Parathyroid adenoma (tissue), 2 donors: ENCODE data around the gene FAM9C.
"Not testable (repeated sequence)": the region's sequence is repeated elsewhere in the genome, so short reads cannot be mapped to it uniquely, and the experiment has no call there.

Experiments
- H2AFZ ChIP-seq: fragments of 300-600 bp; sonication (generic); one replicate; pipeline ENCODE4 v1.7.0; 2017; ENCODE audit warnings: antibody characterized with exemption, mild to moderate bottlenecking
- H3K27ac ChIP-seq: fragments of 300-600 bp; sonication (generic); one replicate; pipeline ENCODE4 v1.7.0; 2017
- H3K27me3 ChIP-seq: fragments of 300-600 bp; sonication (generic); one replicate; pipeline ENCODE4 v1.7.0; 2017; ENCODE audit warnings: low read length; ENCODE audit not compliant: control insufficient read depth, insufficient read depth
- H3K36me3 ChIP-seq: fragments of 300-600 bp; sonication (generic); one replicate; pipeline ENCODE4 v1.7.0; 2017; ENCODE audit warnings: low read length; ENCODE audit not compliant: control insufficient read depth, insufficient read depth
- H3K4me1 ChIP-seq: fragments of 300-600 bp; sonication (generic); one replicate; pipeline ENCODE4 v1.7.0; 2017; ENCODE audit warnings: control low read depth
- H3K4me2 ChIP-seq: fragments of 300-600 bp; sonication (generic); one replicate; pipeline ENCODE4 v1.7.0; 2017; ENCODE audit warnings: low read length
- H3K4me3 ChIP-seq: fragments of 300-600 bp; sonication (generic); one replicate; pipeline ENCODE4 v1.7.0; 2017; ENCODE audit warnings: low read depth, low read length
- H3K79me2 ChIP-seq: fragments of 300-600 bp; sonication (generic); one replicate; pipeline ENCODE4 v1.7.0; 2017; ENCODE audit warnings: control low read depth
- H3K9ac ChIP-seq: fragments of 300-600 bp; sonication (generic); one replicate; pipeline ENCODE4 v1.7.0; 2017; ENCODE audit warnings: mild to moderate bottlenecking
- H3K9me3 ChIP-seq: fragments of 300-600 bp; sonication (generic); one replicate; pipeline ENCODE4 v1.7.0; 2017; ENCODE audit warnings: low read length; ENCODE audit not compliant: control insufficient read depth
- TF ChIP-seq, protein P1 (sequence below): fragments of 300-600 bp; sonication (generic); IDR thresholded peaks from one replicate; pipeline ENCODE4 v1.7.0; 2017; ENCODE audit warnings: antibody characterized with exemption, mild to moderate bottlenecking
- donor health status: primary hyperparathyroidism.

Gene FAM9C

DNA sequence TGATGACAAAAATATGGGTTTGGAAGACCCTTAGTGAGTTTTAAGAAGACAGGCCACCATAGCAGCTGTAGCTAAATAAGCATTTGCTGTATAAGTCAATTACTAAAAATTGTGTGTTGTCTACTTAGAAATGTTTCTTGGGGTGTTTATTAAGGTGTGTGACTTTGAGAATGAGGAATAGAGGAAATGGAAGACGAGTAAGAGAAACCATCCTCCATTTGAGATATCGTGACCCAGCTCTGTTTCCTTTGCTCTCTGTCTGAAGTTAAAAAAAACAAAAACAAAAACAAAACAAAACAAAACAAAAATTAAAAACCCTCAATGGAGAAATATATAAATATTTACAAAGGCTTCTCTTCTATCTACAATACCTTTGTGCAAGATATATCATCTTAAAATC is 41.7 kb upstream of the FAM9C start:
- H3K27ac ChIP-seq, result no peak overlapping the region
- H3K9me3 ChIP-seq, result no peaks in the 10 kb centered on the region

DNA sequence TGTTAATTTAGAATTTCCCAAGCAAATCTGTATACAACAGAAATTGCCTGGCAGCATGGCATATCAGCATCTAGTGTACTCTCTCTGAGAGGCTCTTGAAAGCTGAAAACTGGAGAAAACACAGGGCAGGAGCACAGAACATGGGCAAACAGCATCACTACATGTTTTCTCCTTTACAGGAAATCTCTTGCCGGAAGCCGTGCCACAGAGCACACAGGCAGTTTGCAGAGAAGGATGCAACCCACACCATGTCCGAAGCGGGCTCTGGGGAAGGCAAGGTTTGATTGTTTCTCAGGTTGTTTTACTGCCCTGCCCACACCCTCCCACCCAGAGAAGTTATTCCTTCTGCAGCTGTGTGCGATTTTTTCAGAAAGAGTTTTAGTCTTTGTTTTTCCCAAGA is 41.1 kb upstream of the FAM9C start:
- no peaks in the 10 kb centered on the region for H3K27me3 ChIP-seq
- no peak overlapping the region for H3K9ac ChIP-seq
- H3K4me2 ChIP-seq, result no peak overlapping the region
- no peaks in the 10 kb centered on the region for H3K79me2 ChIP-seq
- no peaks in the 10 kb centered on the region for H3K4me1 ChIP-seq
- TF ChIP-seq, protein P1, sequence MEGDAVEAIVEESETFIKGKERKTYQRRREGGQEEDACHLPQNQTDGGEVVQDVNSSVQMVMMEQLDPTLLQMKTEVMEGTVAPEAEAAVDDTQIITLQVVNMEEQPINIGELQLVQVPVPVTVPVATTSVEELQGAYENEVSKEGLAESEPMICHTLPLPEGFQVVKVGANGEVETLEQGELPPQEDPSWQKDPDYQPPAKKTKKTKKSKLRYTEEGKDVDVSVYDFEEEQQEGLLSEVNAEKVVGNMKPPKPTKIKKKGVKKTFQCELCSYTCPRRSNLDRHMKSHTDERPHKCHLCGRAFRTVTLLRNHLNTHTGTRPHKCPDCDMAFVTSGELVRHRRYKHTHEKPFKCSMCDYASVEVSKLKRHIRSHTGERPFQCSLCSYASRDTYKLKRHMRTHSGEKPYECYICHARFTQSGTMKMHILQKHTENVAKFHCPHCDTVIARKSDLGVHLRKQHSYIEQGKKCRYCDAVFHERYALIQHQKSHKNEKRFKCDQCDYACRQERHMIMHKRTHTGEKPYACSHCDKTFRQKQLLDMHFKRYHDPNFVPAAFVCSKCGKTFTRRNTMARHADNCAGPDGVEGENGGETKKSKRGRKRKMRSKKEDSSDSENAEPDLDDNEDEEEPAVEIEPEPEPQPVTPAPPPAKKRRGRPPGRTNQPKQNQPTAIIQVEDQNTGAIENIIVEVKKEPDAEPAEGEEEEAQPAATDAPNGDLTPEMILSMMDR, result no peak
- H3K9me3 ChIP-seq, result no peaks in the 10 kb centered on the region
- no peak overlapping the region for H2AFZ ChIP-seq
- H3K27ac ChIP-seq, result no peak overlapping the region
- no peak overlapping the region for H3K4me3 ChIP-seq
- H3K36me3 ChIP-seq, result no peaks in the 10 kb centered on the region

More for the DNA sequence above, 41.7 kb upstream of the FAM9C start:
- H3K4me2 ChIP-seq, result no peak overlapping the region
- H3K9ac ChIP-seq, result no peak overlapping the region
- no peaks in the 10 kb centered on the region for H3K79me2 ChIP-seq
- H3K4me3 ChIP-seq, result no peak overlapping the region
- no peaks in the 10 kb centered on the region for H3K27me3 ChIP-seq
- H3K36me3 ChIP-seq, result no peaks in the 10 kb centered on the region
- no peaks in the 10 kb centered on the region for H3K4me1 ChIP-seq
- TF ChIP-seq, protein P1, result no peak
- no peak overlapping the region for H2AFZ ChIP-seq

DNA sequence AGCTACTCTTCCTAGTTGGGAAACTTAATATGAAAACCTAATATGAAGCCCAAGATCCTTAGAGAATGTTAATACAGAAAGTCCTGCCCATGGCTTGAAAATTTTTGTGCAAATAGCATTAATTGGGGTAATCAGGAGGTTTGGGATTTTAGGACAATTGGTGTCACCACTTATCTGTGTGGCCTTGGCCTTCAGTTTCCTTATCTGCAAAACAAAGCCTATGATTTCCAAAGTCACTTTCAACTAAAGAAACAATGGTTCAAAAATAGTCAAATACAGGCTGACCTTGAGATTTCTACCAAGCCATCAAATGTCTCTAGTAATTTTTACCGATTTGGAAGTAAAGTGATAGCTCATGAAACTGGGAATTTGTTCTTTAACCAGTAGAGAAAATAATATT is 40.2 kb upstream of the FAM9C start:
- Histone ChIP-seq H3K4me3 (no peak overlapping the region), H3K27ac (no peak overlapping the region), H3K4me2 (no peak overlapping the region), H2AFZ (no peak overlapping the region), H3K4me1 (no peaks in the 10 kb centered on the region), H3K36me3 (no peaks in the 10 kb centered on the region), H3K9ac (no peak overlapping the region), H3K9me3 (no peaks in the 10 kb centered on the region), H3K27me3 (no peaks in the 10 kb centered on the region), H3K79me2 (no peaks in the 10 kb centered on the region)
- TF ChIP-seq, protein P1, result no peak

DNA sequence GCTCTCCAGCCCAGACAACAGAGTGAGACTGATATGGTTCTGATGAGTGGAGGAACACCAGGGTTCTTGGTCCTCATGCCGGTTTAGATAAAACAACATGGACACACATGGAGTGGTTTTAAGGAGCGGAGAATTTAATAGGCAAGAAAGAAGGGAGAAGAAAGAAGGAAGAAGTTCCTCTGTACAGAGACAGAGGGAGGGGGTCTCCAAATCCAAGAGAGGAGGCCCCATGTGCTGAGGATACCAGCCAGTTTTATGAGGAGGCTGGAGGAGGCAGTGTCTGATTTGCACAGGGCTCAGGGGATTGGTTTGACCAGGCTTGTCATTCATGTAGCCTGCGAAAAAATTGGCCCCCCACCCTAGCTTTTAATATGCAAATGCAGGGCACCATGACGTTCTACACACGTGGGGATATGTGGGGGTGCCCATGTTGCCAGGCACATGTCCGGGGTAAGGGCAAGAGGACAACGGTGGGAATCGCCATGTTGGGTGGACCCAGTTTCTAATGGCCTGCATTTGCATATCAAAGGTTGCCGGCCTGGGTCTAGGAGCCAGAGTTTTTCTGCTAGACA is 39.4 kb upstream of the FAM9C start:
- H3K27ac ChIP-seq, H3K9me3 ChIP-seq, H3K9ac ChIP-seq: not testable (repeated sequence)

DNA sequence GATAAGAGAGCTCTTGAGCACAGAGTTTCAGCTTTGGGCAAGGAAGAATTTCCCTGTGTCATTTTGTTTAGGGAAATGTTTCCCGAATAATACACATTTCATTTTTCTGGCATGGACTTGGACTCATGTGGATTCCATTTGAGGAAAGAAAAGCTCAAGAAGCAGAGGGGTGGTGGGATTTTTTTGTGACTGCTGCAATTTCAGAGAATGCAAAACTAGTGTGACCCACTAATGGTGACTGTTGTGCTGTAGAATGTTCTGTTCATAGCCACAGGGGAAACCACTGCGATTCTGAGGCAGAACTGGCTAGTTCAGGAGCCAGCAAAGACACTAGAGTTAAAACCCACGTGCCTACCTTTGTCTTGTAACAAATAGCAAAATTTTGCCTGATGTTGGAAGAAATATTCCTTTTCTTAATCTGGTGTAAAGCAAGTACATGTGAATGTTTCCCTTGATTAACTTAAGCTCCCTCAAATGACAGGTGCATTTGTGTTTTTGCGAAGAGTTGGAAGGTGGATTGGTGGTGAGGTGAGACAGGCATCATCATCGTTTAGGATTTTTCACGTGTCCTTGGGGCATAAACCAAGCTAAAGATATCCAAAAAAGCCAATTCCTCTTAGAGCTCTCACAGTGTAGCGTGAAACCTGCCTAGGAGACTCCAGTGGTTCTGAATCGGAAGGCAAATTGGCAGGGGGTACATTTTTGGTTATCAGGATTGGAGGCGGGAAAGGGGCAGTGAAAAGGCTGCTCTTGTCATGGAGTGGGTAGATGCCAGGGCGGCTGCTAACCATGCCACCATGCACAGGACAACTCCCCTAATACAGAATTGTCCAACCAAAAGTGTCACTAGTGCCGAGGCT is 38.0 kb upstream of the FAM9C start:
- H3K27ac ChIP-seq, result no peak overlapping the region

More for the DNA sequence above, 39.4 kb upstream of the FAM9C start:
- not testable (repeated sequence) for H2AFZ ChIP-seq, H3K4me2 ChIP-seq, H3K4me3 ChIP-seq, H3K79me2 ChIP-seq, H3K36me3 ChIP-seq, H3K27me3 ChIP-seq, H3K4me1 ChIP-seq

More for the DNA sequence above, 38.0 kb upstream of the FAM9C start:
- no peak overlapping the region for H3K9ac ChIP-seq
- no peaks in the 10 kb centered on the region for H3K79me2 ChIP-seq
- TF ChIP-seq, protein P1, result no peak
- H3K4me1 ChIP-seq, result no peaks in the 10 kb centered on the region
- H3K36me3 ChIP-seq, result no peaks in the 10 kb centered on the region
- no peaks in the 10 kb centered on the region for H3K9me3 ChIP-seq
- H2AFZ ChIP-seq, result no peak overlapping the region
- no peaks in the 10 kb centered on the region for H3K27me3 ChIP-seq
- no peak overlapping the region for H3K4me3 ChIP-seq
- H3K4me2 ChIP-seq, result no peak overlapping the region
